Mesothelial cell of epicardium (in vitro differentiated cells): ENCODE results near the gene ELMOD1. TPM values are rescaled to one million over a fixed set of nuclear protein-coding genes. Genes with fewer than 3 reads are reported as not detected.

Source experiments
- DNase-seq, 2 experiments: peaks; one replicate each; pipeline ENCODE4 v3.0.0; 2021; ENCODE audit warnings: low spot score in 2 of 2; ENCODE audit not compliant: unreplicated experiment in 2 of 2
- H3K27ac Mint-ChIP-seq: 2 replicates; pipeline ENCODE4 v1.8.0; 2021; ENCODE audit warnings: mixed read lengths
- H3K27me3 Mint-ChIP-seq: 2 replicates; pipeline ENCODE4 v1.8.0; 2021; ENCODE audit warnings: low read depth, mixed read lengths
- H3K36me3 Mint-ChIP-seq: 2 replicates; pipeline ENCODE4 v1.8.0; 2021; ENCODE audit warnings: mixed read lengths
- H3K4me1 Mint-ChIP-seq: 2 replicates; pipeline ENCODE4 v1.8.0; 2021; ENCODE audit warnings: mixed read lengths
- H3K4me3 Mint-ChIP-seq: 2 replicates; pipeline ENCODE4 v1.8.0; 2021; ENCODE audit warnings: mild to moderate bottlenecking, moderate library complexity, mixed read lengths
- H3K9me3 Mint-ChIP-seq: 2 replicates; pipeline ENCODE4 v1.8.0; 2021; ENCODE audit warnings: mixed read lengths
- CTCF ChIP-seq: fragments of 200-600 bp; sonication (generic); IDR thresholded peaks from one replicate; pipeline ENCODE4 v1.5.0; 2021; ENCODE audit warnings: antibody characterized with exemption; ENCODE audit not compliant: unreplicated experiment
- total RNA-seq: library from RNA; stranded (reverse); gene quantifications from 3 replicates; pipeline ENCODE4 v1.2.1, GENCODE V29; 2021

ELMOD1 gene
- total RNA-seq, 1 donor from 2014 or later: 0.69 TPM

- Mint-ChIP-seq H3K9me3 (peaks cover 3% of the 10 kb centered on the region), H3K4me1 (peaks cover 2% of the 10 kb centered on the region), H3K27me3 (peaks cover 10% of the 10 kb centered on the region), H3K4me3 (no peak overlapping the region), H3K36me3 (no peaks in the 10 kb centered on the region), H3K27ac (no peak overlapping the region)
- no peak for TF ChIP-seq CTCF
- DNase-seq: no peak
Observed at GRCh38 chr11:107682572-107682971, 91.6 kb downstream of the ELMOD1 start.

- no peak overlapping the region for H3K4me3 Mint-ChIP-seq
- H3K36me3 Mint-ChIP-seq: no peaks in the 10 kb centered on the region
- DNase-seq: no peak
- no peak overlapping the region for H3K27ac Mint-ChIP-seq
- H3K27me3 Mint-ChIP-seq: peaks cover 15% of the 10 kb centered on the region
- no peak for TF ChIP-seq CTCF
- peaks cover 3% of the 10 kb centered on the region for H3K9me3 Mint-ChIP-seq
- peaks cover 2% of the 10 kb centered on the region for H3K4me1 Mint-ChIP-seq
Observed at GRCh38 chr11:107683061-107683460, 92.1 kb downstream of the ELMOD1 start.

DNA sequence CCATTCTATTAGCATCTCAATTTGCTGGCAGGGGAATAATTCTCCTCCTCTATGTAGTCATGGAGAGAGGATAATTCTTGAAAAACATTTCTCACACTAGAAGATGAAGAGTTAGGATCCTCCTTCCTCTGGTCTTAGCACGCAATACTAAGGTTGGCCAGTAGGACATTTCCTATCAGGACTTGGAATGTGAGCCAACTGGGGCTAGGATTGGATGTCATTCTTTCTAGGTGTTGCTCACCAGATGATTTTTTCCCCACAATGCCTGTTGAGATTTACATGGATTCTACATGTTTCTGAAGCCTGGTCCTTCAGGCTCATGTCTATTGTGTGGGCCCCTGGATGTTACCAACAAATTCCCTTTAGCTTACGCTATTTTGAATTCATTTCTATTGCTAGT, 92.9 kb downstream of the ELMOD1 start:
- no peak for DNase-seq
- H3K36me3 Mint-ChIP-seq: no peaks in the 10 kb centered on the region
- peak; percentile 70 for TF ChIP-seq CTCF
- H3K4me3 Mint-ChIP-seq: no peak overlapping the region
- H3K4me1 Mint-ChIP-seq: no peaks in the 10 kb centered on the region
- peaks cover 3% of the 10 kb centered on the region for H3K9me3 Mint-ChIP-seq
- H3K27ac Mint-ChIP-seq: no peak overlapping the region
- H3K27me3 Mint-ChIP-seq: peaks cover 17% of the 10 kb centered on the region

- Mint-ChIP-seq H3K4me3 (no peak overlapping the region), H3K27me3 (peaks cover 13% of the 10 kb centered on the region), H3K4me1 (peaks cover 16% of the 10 kb centered on the region), H3K36me3 (peaks cover 4% of the 10 kb centered on the region), H3K27ac (no peak overlapping the region), H3K9me3 (peaks cover 7% of the 10 kb centered on the region)
- no peak for DNase-seq
- no peak for TF ChIP-seq CTCF
Observed at GRCh38 chr11:107688322-107688918, 97.5 kb downstream of the ELMOD1 start.

GRCh38 chr11:107689317-107690202, 98.6 kb downstream of the ELMOD1 start:
- H3K4me1 Mint-ChIP-seq: peaks cover 16% of the 10 kb centered on the region
- DNase-seq: peak; percentile 39 to 73
- no peak overlapping the region for H3K4me3 Mint-ChIP-seq
- peak; percentile 30 for TF ChIP-seq CTCF
- peaks cover 4% of the 10 kb centered on the region for H3K36me3 Mint-ChIP-seq
- H3K27ac Mint-ChIP-seq: no peak overlapping the region
- peaks cover 13% of the 10 kb centered on the region for H3K27me3 Mint-ChIP-seq
- peaks cover 15% of the 10 kb centered on the region for H3K9me3 Mint-ChIP-seq
